DND-41 (cell line): ENCODE data around the gene AP3D1.

Experiments used
- EZH2 ChIP-seq: IDR thresholded peaks from 3 replicates; pipeline ENCODE4 v1.6.1; 2012; ENCODE audit warnings: borderline replicate concordance, low read depth, mild to moderate bottlenecking, moderate library complexity, low read length, inconsistent platforms; ENCODE audit not compliant: severe bottlenecking
- TF ChIP-seq, protein P1 (sequence below): IDR thresholded peaks from 2 replicates; pipeline ENCODE4 v1.5.1; 2012; ENCODE audit warnings: borderline replicate concordance, low read length, moderate library complexity, mild to moderate bottlenecking; ENCODE audit not compliant: poor library complexity, severe bottlenecking; ENCODE audit errors: extremely low read depth

DNA sequence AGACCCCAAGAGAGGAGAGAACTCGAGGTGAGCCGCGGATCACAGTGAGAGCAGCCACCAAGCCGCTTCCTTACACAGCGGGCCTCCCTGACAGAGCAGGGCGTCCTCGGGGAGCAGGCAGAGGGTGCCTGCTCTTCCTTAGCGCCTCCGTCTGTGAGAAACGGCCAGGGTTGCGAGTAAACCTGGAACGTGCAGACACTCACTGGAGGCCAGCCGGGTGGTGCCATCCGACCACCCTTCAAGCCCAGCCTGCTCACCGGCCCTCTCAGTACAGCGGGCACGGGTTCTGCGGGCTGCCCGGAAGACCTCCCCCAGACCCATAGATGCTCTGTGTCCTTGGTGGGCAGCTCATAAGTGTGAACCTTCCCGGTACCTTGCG is 22.0 kb upstream of the AP3D1 start:
- TF ChIP-seq, protein P1, sequence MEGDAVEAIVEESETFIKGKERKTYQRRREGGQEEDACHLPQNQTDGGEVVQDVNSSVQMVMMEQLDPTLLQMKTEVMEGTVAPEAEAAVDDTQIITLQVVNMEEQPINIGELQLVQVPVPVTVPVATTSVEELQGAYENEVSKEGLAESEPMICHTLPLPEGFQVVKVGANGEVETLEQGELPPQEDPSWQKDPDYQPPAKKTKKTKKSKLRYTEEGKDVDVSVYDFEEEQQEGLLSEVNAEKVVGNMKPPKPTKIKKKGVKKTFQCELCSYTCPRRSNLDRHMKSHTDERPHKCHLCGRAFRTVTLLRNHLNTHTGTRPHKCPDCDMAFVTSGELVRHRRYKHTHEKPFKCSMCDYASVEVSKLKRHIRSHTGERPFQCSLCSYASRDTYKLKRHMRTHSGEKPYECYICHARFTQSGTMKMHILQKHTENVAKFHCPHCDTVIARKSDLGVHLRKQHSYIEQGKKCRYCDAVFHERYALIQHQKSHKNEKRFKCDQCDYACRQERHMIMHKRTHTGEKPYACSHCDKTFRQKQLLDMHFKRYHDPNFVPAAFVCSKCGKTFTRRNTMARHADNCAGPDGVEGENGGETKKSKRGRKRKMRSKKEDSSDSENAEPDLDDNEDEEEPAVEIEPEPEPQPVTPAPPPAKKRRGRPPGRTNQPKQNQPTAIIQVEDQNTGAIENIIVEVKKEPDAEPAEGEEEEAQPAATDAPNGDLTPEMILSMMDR = no peak
- TF ChIP-seq EZH2 = no peak
